ENCODE results near the gene ACSM4.

ACSM4 gene

GRCh38 chr12:7344833-7345606 is 41.1 kb downstream of the ACSM4 start:
- DNase-seq, result no peak

DNA sequence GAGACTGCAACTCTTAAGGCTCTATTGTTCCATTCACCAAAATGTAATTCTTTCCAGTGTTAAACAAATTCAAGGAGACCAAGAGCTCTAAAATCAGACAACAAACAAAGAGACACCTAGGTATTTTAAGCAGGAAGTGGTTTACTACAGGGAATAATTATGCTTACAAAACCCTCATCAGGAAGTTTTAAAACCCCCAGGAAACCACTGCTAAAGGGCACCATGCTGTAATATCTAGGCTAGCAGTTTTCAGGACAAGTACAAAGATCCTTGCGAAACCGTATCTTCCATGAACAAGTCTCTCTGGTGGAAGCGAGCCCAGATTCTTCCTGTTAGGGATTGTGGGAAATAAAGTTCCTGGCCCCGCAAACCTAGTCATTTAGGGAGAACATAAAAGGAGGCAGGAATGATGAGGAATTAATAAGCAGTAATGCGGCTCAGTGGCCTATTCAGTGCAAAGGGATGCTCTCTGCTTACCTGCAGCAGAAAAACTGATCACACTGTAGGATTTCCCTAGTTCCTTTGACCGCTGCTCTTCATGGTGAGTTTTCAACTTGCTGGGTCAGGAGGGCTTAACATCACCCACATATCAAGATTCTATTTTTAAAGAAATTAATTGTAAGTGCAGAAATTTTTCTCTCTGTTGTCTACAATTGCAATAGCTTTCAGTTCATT is 42.8 kb downstream of the ACSM4 start:
- DNase-seq, result no peak

DNA sequence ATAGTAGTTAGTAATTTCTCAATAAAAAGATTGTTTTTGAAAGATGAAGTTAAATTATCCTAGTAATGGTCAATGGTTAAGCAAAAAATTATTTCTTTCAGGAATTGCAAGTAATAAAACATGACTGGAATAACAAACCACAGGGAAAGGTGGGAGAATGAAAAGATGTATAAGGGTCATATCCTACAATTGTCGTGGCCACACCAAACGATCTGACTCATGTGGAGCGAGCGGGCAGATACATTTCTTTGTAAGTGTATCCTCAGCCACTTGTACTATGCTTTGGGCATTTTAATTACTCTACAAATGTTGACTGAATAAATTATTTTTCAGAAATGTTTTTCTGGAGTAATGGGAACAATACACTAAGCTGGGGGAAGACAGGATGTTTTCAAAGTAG is 45.5 kb downstream of the ACSM4 start:
- DNase-seq, result no peak

GRCh38 chr12:7351177-7351576 is 47.3 kb downstream of the ACSM4 start:
- no peak for DNase-seq

DNA sequence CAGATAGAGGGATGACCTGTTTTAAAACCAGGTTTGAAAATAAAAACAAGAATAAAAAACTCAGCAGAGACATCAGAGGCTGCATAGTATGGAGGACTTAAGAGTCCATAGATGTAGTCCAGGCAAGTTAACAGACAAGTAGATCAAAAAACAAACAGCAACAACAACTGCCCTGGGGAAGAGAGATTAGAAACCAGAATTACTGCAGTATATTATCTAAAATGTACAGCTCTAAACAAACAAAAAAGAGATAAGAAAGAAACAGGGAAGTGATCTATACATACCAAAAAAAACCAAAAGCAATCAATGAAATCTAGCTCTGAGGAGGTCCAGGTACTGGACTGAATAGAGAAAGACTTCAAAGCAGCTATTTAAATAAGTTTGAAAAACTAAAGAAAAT is 48.8 kb downstream of the ACSM4 start:
- no peak for DNase-seq

GRCh38 chr12:7354529-7354928 is 50.7 kb downstream of the ACSM4 start:
- no peak for DNase-seq

GRCh38 chr12:7361265-7361664 is 57.4 kb downstream of the ACSM4 start:
- DNase-seq, result no peak

- DNase-seq, result no peak
These were observed 58.9 kb downstream of the ACSM4 start for GRCh38 chr12:7362734-7363133.

- DNase-seq, result no peak
These were observed 65.4 kb downstream of the ACSM4 start for GRCh38 chr12:7369274-7369729.

- no peak for DNase-seq
These were observed 69.4 kb downstream of the ACSM4 start for GRCh38 chr12:7373226-7373625.

DNA sequence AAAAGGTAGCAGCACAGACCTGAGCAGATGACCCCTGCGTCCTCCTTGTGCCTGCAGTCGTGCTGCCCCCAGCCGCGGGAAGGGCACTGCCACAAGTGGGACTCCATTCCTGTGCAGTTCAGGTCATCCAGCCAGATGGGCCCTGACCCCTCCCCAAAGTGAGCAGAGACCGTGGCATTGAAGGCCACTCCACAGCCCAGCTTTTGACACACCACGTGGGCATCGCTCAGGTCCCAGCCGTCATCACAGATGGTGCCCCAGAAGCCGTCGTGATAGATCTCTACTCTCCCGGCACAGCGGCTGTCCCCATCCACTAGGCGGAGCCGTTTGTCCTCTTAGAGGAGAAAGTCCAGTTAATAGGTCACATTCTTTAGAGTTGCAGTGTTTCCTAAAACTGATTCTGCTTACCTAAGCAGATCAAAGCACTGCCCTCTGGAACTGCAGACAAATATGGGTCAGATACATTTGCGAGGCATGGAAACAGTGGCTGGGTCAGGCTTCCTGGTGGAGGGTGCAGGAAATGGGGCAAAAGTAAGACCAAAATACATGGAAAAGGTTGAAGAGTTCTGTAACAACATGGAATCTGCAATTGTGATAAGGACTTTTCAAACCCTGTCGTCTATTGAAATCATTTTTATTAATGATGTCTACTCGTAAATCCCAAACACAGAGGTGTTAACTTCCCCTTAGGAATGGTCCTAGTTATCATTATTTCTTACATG is 70.7 kb downstream of the ACSM4 start:
- no peak for DNase-seq

DNA sequence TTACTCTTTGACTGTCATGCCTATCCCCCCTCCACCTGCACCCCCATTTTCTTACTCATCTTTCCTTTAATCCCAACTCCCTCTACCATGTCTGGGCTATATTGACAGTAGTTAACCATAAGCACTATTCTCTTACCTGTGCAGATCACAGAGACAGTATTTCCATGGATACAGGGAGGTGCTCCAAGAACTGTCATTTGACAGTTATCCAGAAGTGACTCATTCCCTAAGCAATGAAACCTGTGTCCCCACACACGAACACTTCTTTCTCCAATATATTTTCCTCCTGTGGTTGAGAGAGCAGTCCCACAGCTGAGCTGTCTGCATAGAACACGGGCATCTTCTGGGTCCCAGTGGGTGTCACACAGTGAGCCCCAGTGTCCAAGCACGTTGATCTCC is 71.3 kb downstream of the ACSM4 start:
- no peak for DNase-seq

- no peak for DNase-seq
These were observed 72.3 kb downstream of the ACSM4 start for GRCh38 chr12:7376196-7376595.
